ENCODE results near the gene SLC25A34. TPM values are rescaled to one million over a fixed set of nuclear protein-coding genes. Genes with fewer than 3 reads are reported as not detected.

The SLC25A34 gene
- total and polyA plus RNA-seq, 10 of the 15 experiments (the other 5 are each of a cell fraction or from before 2014, with no cell fraction given) = 0.02 to 1.6 (median 0.39) TPM

DNA sequence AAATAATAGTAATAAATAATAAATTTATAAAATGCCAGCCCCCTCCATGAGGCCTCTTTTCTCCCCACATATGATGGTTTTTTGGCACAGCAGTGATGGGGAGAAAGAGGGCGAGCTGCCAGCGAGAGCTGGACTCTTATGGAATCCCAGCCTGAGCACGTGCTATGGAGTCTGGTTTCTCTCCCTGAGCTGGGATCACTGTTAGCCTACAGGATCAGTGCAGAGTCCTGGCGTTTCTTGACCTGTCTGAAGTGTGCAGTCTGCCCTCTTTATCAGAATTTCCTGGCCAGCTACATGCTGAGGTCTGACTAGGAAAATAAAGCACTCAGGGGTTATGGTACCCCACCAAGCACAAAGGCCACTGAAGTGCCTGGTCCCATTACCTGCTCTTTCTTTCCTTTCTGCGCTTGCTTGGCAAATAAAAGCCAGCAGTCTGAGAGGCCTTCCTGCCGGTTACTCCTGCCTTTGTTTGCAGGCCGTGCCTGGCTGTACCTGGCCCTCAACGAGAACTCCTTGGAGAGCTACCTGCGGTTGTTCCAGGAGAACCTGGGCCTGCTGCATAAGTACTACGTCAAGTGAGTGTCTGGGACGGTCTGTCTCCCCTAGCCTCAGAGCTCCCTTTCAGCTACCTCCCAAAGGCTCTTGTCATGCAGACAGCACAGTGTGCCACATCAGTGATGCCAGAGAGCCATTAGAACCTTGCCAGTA is 18.5 kb upstream of the SLC25A34 start (continued):
- TF ChIP-seq BCLAF1 (IDR thresholded peaks at IDR 0.05) (no peak), CEBPB (IDR thresholded peaks at IDR 0.05; ENCODE audit: borderline replicate concordance in 1 of 2, low read depth in 2 of 2, low read length in 2 of 2) (no peak), PML (IDR thresholded peaks at IDR 0.05; ENCODE audit: low read length) (no peak), NR2F1 (conservative IDR thresholded peaks at IDR 0.05) (no peak), USF1 (IDR thresholded peaks at IDR 0.05; ENCODE audit: borderline replicate concordance, extremely low read length, insufficient read depth, low read depth, low read length) (no peak)

DNA sequence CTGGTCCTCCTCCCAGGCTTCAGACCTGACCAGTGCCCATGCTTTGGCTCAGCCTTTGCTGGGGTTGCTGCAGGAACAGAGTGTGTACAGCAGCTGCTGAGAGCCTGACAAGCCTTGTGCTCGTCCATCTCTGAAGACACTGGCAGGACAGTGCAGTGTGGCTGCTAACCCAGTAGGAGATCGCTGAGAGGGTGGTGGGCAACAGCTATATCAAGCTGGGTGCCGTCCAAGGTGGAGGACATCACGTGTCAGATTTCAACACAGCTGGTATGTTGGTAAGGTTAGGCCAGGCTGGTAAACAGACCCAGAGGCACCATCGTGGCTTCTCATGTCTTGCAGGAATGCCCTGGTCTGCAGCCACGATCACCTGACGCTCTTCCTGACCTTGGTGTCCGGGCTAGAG is 17.9 kb upstream of the SLC25A34 start:
- RAD21 ChIA-PET (ENCODE audit: unreplicated experiment) = no interaction called here
- POLR2A ChIA-PET = no interaction called here
- TF ChIP-seq IKZF2 (IDR thresholded peaks at IDR 0.05) (no peak), WRNIP1 (IDR thresholded peaks at IDR 0.05; ENCODE audit: borderline replicate concordance, low read depth, low read length) (no peak), SPI1 (IDR thresholded peaks at IDR 0.05; ENCODE audit: borderline replicate concordance, insufficient read depth, low read depth, low read length) (no peak), HDAC6 (IDR thresholded peaks at IDR 0.05; ENCODE audit: unreplicated experiment) (no peak), POLR2A (IDR thresholded peaks at IDR 0.05; ENCODE audit: low read depth, low read length) (0 out of 2 replicates have a peak, but pooled peaks have one; percentile 20)
- no peak overlapping the region for H3K9ac ChIP-seq (ENCODE audit: control insufficient read depth, insufficient read depth, low read length)
- no peak overlapping the region for H3K4me3 ChIP-seq
- ATAC-seq = no peak
- H2AFZ ChIP-seq (ENCODE audit: control insufficient read depth, low read depth, low read length) = no peak overlapping the region
- FAIRE-seq = no peak
- peaks cover 4% of the 10 kb centered on the region for H3K79me2 ChIP-seq (ENCODE audit: control insufficient read depth, insufficient read depth, low read length)
- no peaks in the 10 kb centered on the region for H3K4me1 ChIP-seq (ENCODE audit: control insufficient read depth, insufficient read depth, low read length)
- in situ Hi-C loops (cut with MboI) = no loop called here
- H3K36me3 ChIP-seq (ENCODE audit: control insufficient read depth in 2 of 2, insufficient read depth in 2 of 2, low read length in 1 of 2) = peaks cover 13 to 37% of the 10 kb centered on the region in 2 experiments; a peak in 3 of 4 replicates
- intact Hi-C loops (cut with micrococcal nuclease; ENCODE audit: unreplicated experiment) = no loop called here
- SMC1A ChIA-PET (ENCODE audit: uncharacterized antibody, unreplicated experiment) = interaction anchor here (1.6 kb wide), 1 partner anchor 65 kb away, joined by 3 read pairs; no protein-coding TSS in a partner anchor
- no peak overlapping the region for H3K4me2 ChIP-seq (ENCODE audit: control insufficient read depth, insufficient read depth)
- no peak for DNase-seq (ENCODE audit: low read depth, low spot score)
- no peaks in the 10 kb centered on the region for H3K27me3 ChIP-seq (replicated peaks in 1 of 2; ENCODE audit: control insufficient read depth in 2 of 2, insufficient read depth in 2 of 2, low read length in 1 of 2)
- CTCF ChIA-PET = interaction anchor here (1.0 to 1.2 kb wide), 3 partner anchors 21 to 54 kb away, joined by 3 read pairs; no protein-coding TSS in a partner anchor
- H3K27ac ChIP-seq (ENCODE audit: control insufficient read depth, insufficient read depth) = no peak overlapping the region
- no peaks in the 10 kb centered on the region for H3K9me3 ChIP-seq (replicated peaks; ENCODE audit: control insufficient read depth, insufficient read depth, low read length)
- no peaks in the 10 kb centered on the region for H4K20me1 ChIP-seq (ENCODE audit: control insufficient read depth, insufficient read depth)
- 83% methylated on average over 8 of the region's 8 CpGs for WGBS (ENCODE audit: insufficient coverage, insufficient replicate concordance, low lambda C conversion rate, missing lambda C conversion rate)
- no TSS peak for BruUV-seq (replicated peaks)

Data from GM12878 (cell line).